Retinal pigment epithelial cell (primary cell): ENCODE data around the gene ARHGEF25.

Source experiments
- DNase-seq: peaks from one replicate; pipeline ENCODE4 v3.0.0-alpha.2; 2010; ENCODE audit warnings: low read depth
- H3K4me3 ChIP-seq: 2 replicates; pipeline ENCODE4 v1.5.1; 2011; ENCODE audit warnings: mild to moderate bottlenecking, low read length, control low read depth, moderate library complexity
- CTCF ChIP-seq: conservative IDR thresholded peaks from 2 replicates; pipeline ENCODE4 v1.5.1; 2011; ENCODE audit warnings: low read depth, low read length, control low read depth, inconsistent platforms

ARHGEF25 gene

DNA sequence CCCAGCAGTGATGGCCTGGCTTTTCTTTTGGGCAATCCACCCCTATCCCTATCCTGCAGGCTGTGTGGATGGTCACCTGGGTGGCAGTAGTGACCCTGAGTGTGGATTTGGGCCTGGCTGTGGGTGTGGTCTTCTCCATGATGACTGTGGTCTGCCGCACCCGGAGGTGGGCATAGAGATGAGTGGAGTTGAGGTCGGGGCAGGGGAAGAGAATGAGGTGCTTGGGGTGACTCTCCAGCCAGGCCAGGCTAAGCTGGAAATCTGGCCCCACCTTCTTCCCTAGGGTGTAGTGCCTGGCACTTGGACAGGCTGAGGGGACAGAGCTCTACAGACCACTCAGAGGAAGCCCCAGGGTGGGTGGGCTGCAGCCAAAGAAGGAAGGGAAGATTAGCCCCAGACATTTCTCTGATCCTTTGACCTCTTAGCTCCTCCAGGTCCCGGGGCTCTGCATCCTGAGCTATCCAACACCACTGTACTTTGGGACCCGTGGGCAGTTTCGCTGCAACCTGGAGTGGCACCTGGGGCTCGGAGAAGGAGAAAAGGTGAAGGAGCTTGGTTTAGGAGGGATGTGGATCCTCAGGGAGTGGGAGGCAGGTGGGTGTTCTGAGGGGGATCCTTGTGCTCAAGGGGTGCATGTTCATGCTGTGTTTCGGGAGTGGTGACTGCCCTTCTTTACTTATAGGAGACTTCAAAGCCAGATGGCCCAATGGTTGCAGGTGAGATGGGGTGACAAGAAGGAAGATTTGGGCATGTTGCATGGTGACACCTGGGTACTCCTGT is 13.4 kb downstream of the ARHGEF25 start:
- DNase-seq, result no peak
- H3K4me3 ChIP-seq, result no peak overlapping the region
- no peak for TF ChIP-seq CTCF

DNA sequence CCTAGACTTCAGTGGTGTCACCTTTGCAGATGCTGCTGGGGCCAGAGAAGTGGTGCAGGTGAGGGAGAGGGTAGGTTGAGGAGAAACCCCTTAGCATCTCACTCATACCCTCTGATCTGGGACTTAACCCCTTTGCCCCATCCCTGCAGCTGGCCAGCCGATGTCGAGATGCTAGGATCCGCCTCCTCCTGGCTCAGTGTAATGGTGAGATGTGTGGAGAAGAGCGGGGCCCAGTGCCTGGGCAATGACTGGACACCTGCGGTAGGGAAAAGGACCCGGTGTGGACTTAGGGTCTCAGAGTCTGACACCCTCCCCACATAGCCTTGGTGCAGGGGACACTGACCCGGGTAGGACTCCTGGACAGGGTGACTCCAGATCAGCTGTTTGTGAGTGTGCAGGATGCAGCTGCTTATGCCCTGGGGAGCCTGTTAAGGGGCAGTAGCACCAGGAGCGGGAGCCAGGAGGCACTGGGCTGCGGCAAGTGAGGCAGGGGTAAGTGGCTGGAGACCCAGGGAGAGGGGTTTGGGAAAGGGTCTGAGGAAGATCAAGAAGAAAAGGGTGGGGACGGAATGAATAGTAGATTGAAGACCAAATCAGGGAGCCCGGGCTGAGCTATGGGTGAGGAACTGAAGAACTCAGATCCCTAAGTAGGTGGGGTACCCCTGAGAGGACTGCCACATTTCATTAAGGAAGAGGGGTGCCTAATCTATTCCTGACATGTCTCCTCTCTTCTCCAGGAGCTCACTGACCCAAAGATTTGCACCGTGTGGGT is 14.2 kb downstream of the ARHGEF25 start:
- TF ChIP-seq CTCF, result no peak
- DNase-seq, result no peak
- no peak overlapping the region for H3K4me3 ChIP-seq

GRCh38 chr12:57626111-57626920 is 15.1 kb downstream of the ARHGEF25 start:
- no peak for TF ChIP-seq CTCF
- no peak overlapping the region for H3K4me3 ChIP-seq
- DNase-seq, result no peak

GRCh38 chr12:57626921-57627445 is 15.7 kb downstream of the ARHGEF25 start:
- H3K4me3 ChIP-seq, result no peak overlapping the region
- no peak for DNase-seq
- no peak for TF ChIP-seq CTCF

- TF ChIP-seq CTCF, result peak; percentile 20
- no peak for DNase-seq
- H3K4me3 ChIP-seq, result no peak overlapping the region
Observed at GRCh38 chr12:57627501-57628279, 16.5 kb downstream of the ARHGEF25 start.
